Caco-2 (cell line): ENCODE measurements around the gene DEUP1. TPM values are rescaled to one million over a fixed set of nuclear protein-coding genes. Genes with fewer than 3 reads are reported as not detected.
"Not testable (repeated sequence)": the region's sequence is repeated elsewhere in the genome, so short reads cannot be mapped to it uniquely, and the experiment has no call there.

Experiments
- BruUV-seq: library from RNA; stranded (reverse); fragments of 400-500 nt; replicated peaks from 2 replicates; lab custom pipeline; 2021; lab: Mats Ljungman, UMichigan
- CTCF ChIA-PET: fragments of 300-600 bp; sonication (Branson Sonifier 250); formaldehyde crosslinking; loops from one replicate; lab custom pipeline; 2022; ENCODE audit warnings: antibody characterized with exemption; lab: Charles Lee
- POLR2A ChIA-PET: fragments of 300-600 bp; sonication (Branson Sonifier 250); formaldehyde crosslinking; loops from one replicate; lab custom pipeline; 2022; ENCODE audit warnings: antibody characterized with exemption; lab: Charles Lee
- DNase-seq, 2 experiments: peaks; one replicate each; pipeline versions ENCODE4 v3.0.0 to v3.0.0-alpha.2; 2020 to 2022
- H3K27me3 ChIP-seq: replicated peaks from 2 replicates; pipeline ENCODE4 v1.6.0; 2011; ENCODE audit warnings: low read length; ENCODE audit not compliant: control insufficient read depth, insufficient read depth
- H3K36me3 ChIP-seq: 2 replicates; pipeline ENCODE4 v1.5.1; 2011; ENCODE audit warnings: low read length; ENCODE audit not compliant: control insufficient read depth, insufficient read depth
- H3K4me1 ChIP-seq: fragments of 250-450 bp; sonication (Bioruptor Pico); 2 replicates; pipeline ENCODE4 v1.5.1; 2020; ENCODE audit warnings: mild to moderate bottlenecking
- H3K4me3 ChIP-seq: 2 replicates; pipeline ENCODE4 v1.5.1; 2011; ENCODE audit warnings: low read depth, mild to moderate bottlenecking, control low read depth, low read length
- H3K9me3 ChIP-seq: fragments of 250-450 bp; sonication (Bioruptor Pico); 2 replicates; pipeline ENCODE4 v1.5.1; 2020; ENCODE audit warnings: mild to moderate bottlenecking, moderate library complexity
- H3K27ac Mint-ChIP-seq: one replicate; pipeline ENCODE4 v1.8.0; 2022; ENCODE audit warnings: mixed read lengths; ENCODE audit not compliant: unreplicated experiment
- H3K27me3 Mint-ChIP-seq: one replicate; pipeline ENCODE4 v1.8.0; 2022; ENCODE audit warnings: mixed read lengths; ENCODE audit not compliant: insufficient read depth, unreplicated experiment
- H3K36me3 Mint-ChIP-seq: one replicate; pipeline ENCODE4 v1.8.0; 2022; ENCODE audit warnings: mild to moderate bottlenecking, mixed read lengths; ENCODE audit not compliant: insufficient read depth, unreplicated experiment
- H3K4me1 Mint-ChIP-seq: one replicate; pipeline ENCODE4 v1.8.0; 2022; ENCODE audit warnings: low read depth, mixed read lengths; ENCODE audit not compliant: unreplicated experiment
- H3K4me3 Mint-ChIP-seq: one replicate; pipeline ENCODE4 v1.8.0; 2022; ENCODE audit warnings: mild to moderate bottlenecking, moderate library complexity, mixed read lengths; ENCODE audit not compliant: unreplicated experiment
- H3K9me3 Mint-ChIP-seq: one replicate; pipeline ENCODE4 v1.8.0; 2022; ENCODE audit warnings: mixed read lengths; ENCODE audit not compliant: unreplicated experiment
- intact Hi-C: fragments of 100-400 bp; cut with micrococcal nuclease; formaldehyde crosslinking; loops from one replicate; pipeline ENCODE4 v1.10.0; 2022; ENCODE audit not compliant: unreplicated experiment
- total RNA-seq: library from RNA; stranded (reverse); gene quantifications from 2 replicates; pipeline ENCODE4 v1.2.3, GENCODE V29; 2022
- TF ChIP-seq, protein P1 (sequence below), 2 experiments: fragments of 200-600 bp in 1 of 2; IDR thresholded peaks; 1 replicate in 1 of 2; 2 replicates in 1 of 2; pipeline versions ENCODE4 v1.5.1 to v1.8.0; 2011 to 2022; ENCODE audit warnings: antibody characterized with exemption in 1 of 2, control low read depth in 1 of 2, inconsistent platforms in 1 of 2, low read depth in 1 of 2, low read length in 1 of 2, mild to moderate bottlenecking in 1 of 2, moderate library complexity in 1 of 2; ENCODE audit not compliant: insufficient read depth in 1 of 2, severe bottlenecking in 1 of 2, unreplicated experiment in 1 of 2

The DEUP1 gene
- total RNA-seq, 1 experiment from 2014 or later = 0.25 TPM

GRCh38 chr11:93295921-93296575 lies 34.5 kb upstream of the DEUP1 start:
- Histone ChIP-seq H3K36me3 (no peaks in the 10 kb centered on the region), H3K4me1 (no peaks in the 10 kb centered on the region), H3K4me3 (no peak overlapping the region), H3K9me3 (no peaks in the 10 kb centered on the region), H3K27me3 (no peaks in the 10 kb centered on the region)
- H3K4me1 Mint-ChIP-seq = no peaks in the 10 kb centered on the region
- no peak overlapping the region for H3K4me3 Mint-ChIP-seq
- H3K27ac Mint-ChIP-seq = no peak overlapping the region
- intact Hi-C loops = no loop called here
- no peaks in the 10 kb centered on the region for H3K36me3 Mint-ChIP-seq
- ChIA-PET POLR2A (no interaction called here), CTCF (no interaction called here)
- DNase-seq = no peak
- TF ChIP-seq, protein P1, sequence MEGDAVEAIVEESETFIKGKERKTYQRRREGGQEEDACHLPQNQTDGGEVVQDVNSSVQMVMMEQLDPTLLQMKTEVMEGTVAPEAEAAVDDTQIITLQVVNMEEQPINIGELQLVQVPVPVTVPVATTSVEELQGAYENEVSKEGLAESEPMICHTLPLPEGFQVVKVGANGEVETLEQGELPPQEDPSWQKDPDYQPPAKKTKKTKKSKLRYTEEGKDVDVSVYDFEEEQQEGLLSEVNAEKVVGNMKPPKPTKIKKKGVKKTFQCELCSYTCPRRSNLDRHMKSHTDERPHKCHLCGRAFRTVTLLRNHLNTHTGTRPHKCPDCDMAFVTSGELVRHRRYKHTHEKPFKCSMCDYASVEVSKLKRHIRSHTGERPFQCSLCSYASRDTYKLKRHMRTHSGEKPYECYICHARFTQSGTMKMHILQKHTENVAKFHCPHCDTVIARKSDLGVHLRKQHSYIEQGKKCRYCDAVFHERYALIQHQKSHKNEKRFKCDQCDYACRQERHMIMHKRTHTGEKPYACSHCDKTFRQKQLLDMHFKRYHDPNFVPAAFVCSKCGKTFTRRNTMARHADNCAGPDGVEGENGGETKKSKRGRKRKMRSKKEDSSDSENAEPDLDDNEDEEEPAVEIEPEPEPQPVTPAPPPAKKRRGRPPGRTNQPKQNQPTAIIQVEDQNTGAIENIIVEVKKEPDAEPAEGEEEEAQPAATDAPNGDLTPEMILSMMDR (IDR thresholded peaks at IDR 0.05; ENCODE audit: insufficient read depth in 1 of 2, low read depth in 1 of 2, low read length in 1 of 2, severe bottlenecking in 1 of 2, unreplicated experiment in 1 of 2) = no peak
- H3K27me3 Mint-ChIP-seq = peaks cover 12% of the 10 kb centered on the region
- no peaks in the 10 kb centered on the region for H3K9me3 Mint-ChIP-seq
- no TSS peak for BruUV-seq

GRCh38 chr11:93303689-93304088 lies 26.9 kb upstream of the DEUP1 start:
- H3K27ac Mint-ChIP-seq = no peak overlapping the region
- TF ChIP-seq, protein P1 (IDR thresholded peaks at IDR 0.05; ENCODE audit: insufficient read depth in 1 of 2, low read depth in 1 of 2, low read length in 1 of 2, severe bottlenecking in 1 of 2, unreplicated experiment in 1 of 2) = no peak
- peaks cover under 1% of the 10 kb centered on the region; the same call in 1 of the 2 replicates for H3K9me3 ChIP-seq
- H3K36me3 Mint-ChIP-seq = no peaks in the 10 kb centered on the region
- POLR2A ChIA-PET = interaction anchor here (0.5 kb wide), 1 partner anchor 230 kb away, joined by 5 read pairs; no protein-coding TSS in a partner anchor
- no peaks in the 10 kb centered on the region for H3K4me1 ChIP-seq
- no peak overlapping the region for H3K4me3 Mint-ChIP-seq
- H3K27me3 ChIP-seq = no peaks in the 10 kb centered on the region
- peaks cover 22% of the 10 kb centered on the region for H3K27me3 Mint-ChIP-seq
- no peak overlapping the region for H3K4me3 ChIP-seq
- no peaks in the 10 kb centered on the region for H3K36me3 ChIP-seq
- intact Hi-C loops = no loop called here
- H3K4me1 Mint-ChIP-seq = no peaks in the 10 kb centered on the region
- DNase-seq = no peak
- H3K9me3 Mint-ChIP-seq = no peaks in the 10 kb centered on the region
- no TSS peak for BruUV-seq
- CTCF ChIA-PET = no interaction called here

DNA sequence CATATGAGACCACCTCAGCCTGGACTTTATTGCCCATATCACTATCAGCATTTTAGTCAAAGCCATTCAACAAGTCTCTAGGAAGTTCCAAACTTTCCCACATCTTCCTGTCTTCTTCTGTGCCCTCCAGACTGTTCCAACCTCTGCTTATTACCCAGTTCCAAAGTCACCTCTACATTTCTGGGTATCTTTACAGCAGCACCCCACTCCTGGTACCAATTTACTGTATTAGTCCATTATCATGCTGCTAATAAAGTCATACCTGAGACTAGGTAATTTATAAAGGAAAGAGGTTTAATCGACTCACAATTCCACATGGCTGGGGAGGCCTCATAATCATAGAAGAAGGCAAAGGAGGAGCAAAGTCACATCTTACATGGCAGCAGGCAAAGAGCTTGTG lies 16.1 kb upstream of the DEUP1 start:
- H3K27me3 ChIP-seq, H3K4me1 ChIP-seq, H3K4me3 Mint-ChIP-seq, POLR2A ChIA-PET, BruUV-seq, H3K36me3 Mint-ChIP-seq, H3K4me3 ChIP-seq, intact Hi-C loops, DNase-seq, H3K27ac Mint-ChIP-seq, H3K27me3 Mint-ChIP-seq, H3K4me1 Mint-ChIP-seq, CTCF ChIA-PET, H3K36me3 ChIP-seq: not testable (repeated sequence)
- H3K9me3 ChIP-seq = peaks cover 18% of the 10 kb centered on the region
- H3K9me3 Mint-ChIP-seq = peaks cover 45% of the 10 kb centered on the region
